GM18909 (cell line): ENCODE measurements around the gene ZNF653.
"Not testable (repeated sequence)": the region's sequence is repeated elsewhere in the genome, so short reads cannot be mapped to it uniquely, and the experiment has no call there.

ENCODE experiments used
- ATAC-seq: cut with Tn5 transposase; IDR thresholded peaks from one replicate; pipeline ENCODE4 v1.9.1; 2021; ENCODE audit warnings: mild to moderate bottlenecking; ENCODE audit not compliant: unreplicated experiment, poor library complexity

The ZNF653 gene

GRCh38 chr19:11435833-11436313 lies 69.8 kb downstream of the ZNF653 start:
- ATAC-seq: no peak

GRCh38 chr19:11435057-11435832 lies 70.4 kb downstream of the ZNF653 start, which contains the start of the genes ODAD3 and PRKCSH:
Gene ODAD3, minus strand, starts transcription at chr19:11435121. Its CDS starts 105 bp downstream, at chr19:11435016.
Gene PRKCSH, plus strand, starts transcription at chr19:11435635. Its CDS starts 483 bp downstream, at chr19:11436118.
- ATAC-seq: peak; percentile 90

- ATAC-seq: peak; percentile 0
These were observed 71.0 kb downstream of the ZNF653 start for GRCh38 chr19:11434703-11435056.

GRCh38 chr19:11433526-11433925 lies 72.1 kb downstream of the ZNF653 start:
- ATAC-seq: not testable (repeated sequence)
